ENCODE results near the gene PARP11. TPM values are rescaled to one million over a fixed set of nuclear protein-coding genes. Genes with fewer than 3 reads are reported as not detected.

Gene PARP11
- total RNA-seq, 2 donors from 2014 or later = 15.3 to 30.3 TPM

DNA sequence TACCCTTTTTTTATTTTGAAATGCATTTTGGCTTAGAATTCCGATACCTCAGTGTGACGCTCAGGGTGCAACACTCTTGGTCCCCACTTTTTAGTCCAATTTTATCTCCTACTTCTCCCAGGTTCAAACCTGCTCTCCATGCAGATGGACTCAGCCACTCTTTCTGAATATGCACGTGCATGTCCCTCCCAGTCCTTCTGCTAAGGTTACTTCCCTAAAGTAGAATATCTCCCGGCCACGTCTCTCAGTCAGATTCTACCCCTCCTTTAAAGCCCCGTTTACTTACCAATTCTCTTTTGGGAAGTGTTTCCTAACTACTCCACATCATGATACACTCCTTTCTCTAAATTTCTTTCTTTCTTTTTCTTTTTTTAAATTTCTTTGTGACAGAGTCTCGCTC lies 15.5 kb upstream of the PARP11 start:
- Histone ChIP-seq H3K36me3 (ENCODE audit: control insufficient read depth, insufficient read depth, low read length) (no peaks in the 10 kb centered on the region), H3K27ac (ENCODE audit: low read depth, low read length) (no peak overlapping the region), H3K4me1 (ENCODE audit: control insufficient read depth, insufficient read depth, low read length) (no peaks in the 10 kb centered on the region), H3K9me3 (ENCODE audit: control insufficient read depth, low read length) (no peaks in the 10 kb centered on the region), H3K27me3 (ENCODE audit: control insufficient read depth, insufficient read depth, low read length, poor library complexity, severe bottlenecking) (no peaks in the 10 kb centered on the region), H3K4me3 (ENCODE audit: low read length) (no peak overlapping the region), H3K9ac (ENCODE audit: extremely low read depth, low read length, poor library complexity, severe bottlenecking) (no peak overlapping the region)
- H3K9me3 Mint-ChIP-seq = no peaks in the 10 kb centered on the region
- no peak overlapping the region for H3K27ac Mint-ChIP-seq
- TF ChIP-seq, protein P1, sequence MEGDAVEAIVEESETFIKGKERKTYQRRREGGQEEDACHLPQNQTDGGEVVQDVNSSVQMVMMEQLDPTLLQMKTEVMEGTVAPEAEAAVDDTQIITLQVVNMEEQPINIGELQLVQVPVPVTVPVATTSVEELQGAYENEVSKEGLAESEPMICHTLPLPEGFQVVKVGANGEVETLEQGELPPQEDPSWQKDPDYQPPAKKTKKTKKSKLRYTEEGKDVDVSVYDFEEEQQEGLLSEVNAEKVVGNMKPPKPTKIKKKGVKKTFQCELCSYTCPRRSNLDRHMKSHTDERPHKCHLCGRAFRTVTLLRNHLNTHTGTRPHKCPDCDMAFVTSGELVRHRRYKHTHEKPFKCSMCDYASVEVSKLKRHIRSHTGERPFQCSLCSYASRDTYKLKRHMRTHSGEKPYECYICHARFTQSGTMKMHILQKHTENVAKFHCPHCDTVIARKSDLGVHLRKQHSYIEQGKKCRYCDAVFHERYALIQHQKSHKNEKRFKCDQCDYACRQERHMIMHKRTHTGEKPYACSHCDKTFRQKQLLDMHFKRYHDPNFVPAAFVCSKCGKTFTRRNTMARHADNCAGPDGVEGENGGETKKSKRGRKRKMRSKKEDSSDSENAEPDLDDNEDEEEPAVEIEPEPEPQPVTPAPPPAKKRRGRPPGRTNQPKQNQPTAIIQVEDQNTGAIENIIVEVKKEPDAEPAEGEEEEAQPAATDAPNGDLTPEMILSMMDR (conservative IDR thresholded peaks at IDR 0.05) = no peak
- no peaks in the 10 kb centered on the region for H3K36me3 Mint-ChIP-seq (ENCODE audit: low read depth)
- 92 to 96% methylated on average over 6 of the region's 7 CpGs for WGBS, 2 experiments (ENCODE audit: insufficient coverage in 1 of 2, insufficient read length in 1 of 2)
- no peak overlapping the region for H3K4me3 Mint-ChIP-seq
- H3K27me3 Mint-ChIP-seq (ENCODE audit: insufficient read depth) = peaks cover 3% of the 10 kb centered on the region
- H3K4me1 Mint-ChIP-seq = peaks cover 8% of the 10 kb centered on the region
- no peak for DNase-seq

DNA sequence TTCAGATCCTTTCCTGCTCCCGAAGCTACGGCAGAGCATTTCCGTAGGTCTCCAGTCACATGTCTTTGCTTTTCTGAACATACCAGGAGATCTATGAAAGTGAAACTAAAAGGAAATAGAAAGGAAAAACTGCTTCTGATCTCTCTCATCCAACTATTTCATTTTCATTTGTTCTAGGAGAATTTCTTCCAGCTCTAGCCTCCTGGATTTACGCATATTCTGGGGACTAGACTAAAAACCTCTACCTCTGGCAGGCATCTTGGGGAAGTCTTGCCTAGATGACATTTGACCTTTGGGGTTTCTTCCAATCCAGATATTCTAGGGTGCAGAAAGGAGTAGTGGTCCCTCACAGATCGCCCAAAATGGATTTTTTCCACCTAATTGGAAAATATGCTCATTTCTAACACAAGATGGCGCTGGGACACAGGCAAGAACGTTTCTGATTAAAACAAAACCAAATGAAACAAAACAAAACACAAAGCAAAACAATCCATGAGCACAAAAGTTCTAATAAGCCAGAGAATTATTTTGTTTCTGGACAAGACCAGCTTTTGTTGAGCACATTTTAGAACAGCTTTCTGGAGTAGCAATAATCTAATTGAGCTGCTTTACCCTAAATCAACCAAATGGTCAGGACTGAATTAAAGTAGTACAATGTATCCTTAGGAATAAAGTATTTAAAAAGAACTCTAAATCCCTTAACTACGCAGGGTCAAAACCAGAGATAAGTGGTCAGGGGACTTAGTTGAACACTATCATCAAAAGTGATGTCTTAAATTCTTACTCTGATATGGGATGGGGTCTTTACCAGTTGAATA lies 12.3 kb upstream of the PARP11 start:
- Mint-ChIP-seq H3K27ac (peak overlapping the region; percentile 15), H3K9me3 (no peaks in the 10 kb centered on the region), H3K27me3 (ENCODE audit: insufficient read depth) (no peaks in the 10 kb centered on the region), H3K4me1 (peaks cover 8% of the 10 kb centered on the region), H3K36me3 (ENCODE audit: low read depth) (no peaks in the 10 kb centered on the region), H3K4me3 (no peak overlapping the region)
- Histone ChIP-seq H3K27ac (ENCODE audit: low read depth, low read length) (no peak overlapping the region), H3K4me1 (ENCODE audit: control insufficient read depth, insufficient read depth, low read length) (peaks cover 5% of the 10 kb centered on the region), H3K9ac (ENCODE audit: extremely low read depth, low read length, poor library complexity, severe bottlenecking) (no peak overlapping the region), H3K9me3 (ENCODE audit: control insufficient read depth, low read length) (no peaks in the 10 kb centered on the region), H3K36me3 (ENCODE audit: control insufficient read depth, insufficient read depth, low read length) (no peaks in the 10 kb centered on the region), H3K4me3 (ENCODE audit: low read length) (no peak overlapping the region), H3K27me3 (ENCODE audit: control insufficient read depth, insufficient read depth, low read length, poor library complexity, severe bottlenecking) (no peaks in the 10 kb centered on the region)
- TF ChIP-seq, protein P1 (conservative IDR thresholded peaks at IDR 0.05) = peak; percentile 100
- 53 to 72% methylated on average over 5 to 8 of the region's 8 CpGs for WGBS, 2 experiments (ENCODE audit: insufficient coverage in 1 of 2, insufficient read length in 1 of 2)
- peak; percentile 66 for DNase-seq

DNA sequence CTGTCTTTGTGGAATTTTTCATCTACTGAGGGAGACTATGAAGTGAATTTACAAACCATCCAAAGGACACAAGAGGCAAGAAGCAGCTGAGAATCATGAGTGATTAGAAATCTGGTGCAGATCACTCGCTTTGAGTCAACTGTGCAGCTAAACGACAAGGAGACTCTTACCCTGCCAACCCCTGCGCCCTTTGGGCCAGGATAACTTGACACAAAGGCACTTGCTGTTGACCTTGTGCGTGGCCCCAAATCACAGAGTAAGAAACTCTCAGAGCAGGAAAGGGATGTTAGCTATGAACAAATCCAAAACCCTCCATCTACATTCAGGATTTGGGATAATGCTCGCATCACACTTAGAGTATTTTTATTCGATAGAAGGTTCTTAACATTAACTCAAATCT lies 11.5 kb upstream of the PARP11 start:
- Mint-ChIP-seq H3K27ac (no peak overlapping the region), H3K27me3 (ENCODE audit: insufficient read depth) (no peaks in the 10 kb centered on the region), H3K36me3 (ENCODE audit: low read depth) (no peaks in the 10 kb centered on the region), H3K4me3 (no peak overlapping the region), H3K4me1 (peaks cover 12% of the 10 kb centered on the region), H3K9me3 (no peaks in the 10 kb centered on the region)
- H3K4me3 ChIP-seq (ENCODE audit: low read length) = no peak overlapping the region
- H3K4me1 ChIP-seq (ENCODE audit: control insufficient read depth, insufficient read depth, low read length) = peaks cover 5% of the 10 kb centered on the region
- TF ChIP-seq, protein P1 (conservative IDR thresholded peaks at IDR 0.05) = no peak
- H3K27ac ChIP-seq (ENCODE audit: low read depth, low read length) = no peak overlapping the region
- peak; percentile 57 for DNase-seq
- H3K9me3 ChIP-seq (ENCODE audit: control insufficient read depth, low read length) = no peaks in the 10 kb centered on the region
- no peak overlapping the region for H3K9ac ChIP-seq (ENCODE audit: extremely low read depth, low read length, poor library complexity, severe bottlenecking)
- WGBS, 2 experiments (ENCODE audit: insufficient coverage in 1 of 2, insufficient read length in 1 of 2) = 84 to 90% methylated on average over 4 to 6 of the region's 6 CpGs
- no peaks in the 10 kb centered on the region for H3K36me3 ChIP-seq (ENCODE audit: control insufficient read depth, insufficient read depth, low read length)
- H3K27me3 ChIP-seq (ENCODE audit: control insufficient read depth, insufficient read depth, low read length, poor library complexity, severe bottlenecking) = no peaks in the 10 kb centered on the region

Measured in endodermal cell (in vitro differentiated cells).